ENCODE results near the gene OR6C6. TPM values are rescaled to one million over a fixed set of nuclear protein-coding genes. Genes with fewer than 3 reads are reported as not detected.
"Not testable (repeated sequence)": the region's sequence is repeated elsewhere in the genome, so short reads cannot be mapped to it uniquely, and the experiment has no call there.

OR6C6 gene
- total RNA-seq = not detected

DNA sequence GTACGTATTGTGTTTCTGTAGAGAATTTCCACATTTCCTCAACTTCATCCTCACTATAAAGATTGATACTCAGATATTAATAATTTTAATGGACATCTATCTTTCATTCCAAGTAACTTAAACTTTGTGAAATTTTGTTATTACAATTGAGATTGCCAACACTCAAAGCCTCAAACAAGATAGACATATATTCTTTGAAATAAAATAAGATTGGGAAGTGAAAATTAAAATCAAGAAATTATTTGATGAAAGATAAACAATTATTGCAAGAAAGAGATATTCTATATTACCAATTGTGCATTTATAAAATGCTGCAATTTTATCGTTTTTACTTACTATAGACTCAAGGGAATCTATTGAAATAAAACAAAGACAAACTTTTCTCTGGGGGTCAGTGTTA, at the start of gene OR6C6:
OR6C6 (minus strand) TSS at position 101 of the 400 bp plus-strand sequence. CDS start 1,337 bp downstream, outside the sequence.
- no peak within 1 kb of the TSS for H3K4me3 ChIP-seq
- H3K9me3 ChIP-seq = no peaks in the 10 kb centered on the region
- TF ChIP-seq, protein P1, sequence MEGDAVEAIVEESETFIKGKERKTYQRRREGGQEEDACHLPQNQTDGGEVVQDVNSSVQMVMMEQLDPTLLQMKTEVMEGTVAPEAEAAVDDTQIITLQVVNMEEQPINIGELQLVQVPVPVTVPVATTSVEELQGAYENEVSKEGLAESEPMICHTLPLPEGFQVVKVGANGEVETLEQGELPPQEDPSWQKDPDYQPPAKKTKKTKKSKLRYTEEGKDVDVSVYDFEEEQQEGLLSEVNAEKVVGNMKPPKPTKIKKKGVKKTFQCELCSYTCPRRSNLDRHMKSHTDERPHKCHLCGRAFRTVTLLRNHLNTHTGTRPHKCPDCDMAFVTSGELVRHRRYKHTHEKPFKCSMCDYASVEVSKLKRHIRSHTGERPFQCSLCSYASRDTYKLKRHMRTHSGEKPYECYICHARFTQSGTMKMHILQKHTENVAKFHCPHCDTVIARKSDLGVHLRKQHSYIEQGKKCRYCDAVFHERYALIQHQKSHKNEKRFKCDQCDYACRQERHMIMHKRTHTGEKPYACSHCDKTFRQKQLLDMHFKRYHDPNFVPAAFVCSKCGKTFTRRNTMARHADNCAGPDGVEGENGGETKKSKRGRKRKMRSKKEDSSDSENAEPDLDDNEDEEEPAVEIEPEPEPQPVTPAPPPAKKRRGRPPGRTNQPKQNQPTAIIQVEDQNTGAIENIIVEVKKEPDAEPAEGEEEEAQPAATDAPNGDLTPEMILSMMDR (IDR thresholded peaks at IDR 0.05) = no peak
- TF ChIP-seq POLR2A (IDR thresholded peaks at IDR 0.05; ENCODE audit: low read depth) (no peak), EP300 (IDR thresholded peaks at IDR 0.05) (no peak), POLR2AphosphoS5 (IDR thresholded peaks at IDR 0.05) (no peak)
- H3K27me3 ChIP-seq = no peaks in the 10 kb centered on the region
- no peak within 1 kb of the TSS for H3K27ac ChIP-seq (replicated peaks in 1 of 4)
- WGBS = 76% methylated on average over 2 of the region's 2 CpGs
- no peaks in the 10 kb centered on the region for H3K36me3 ChIP-seq
- H3K4me1 ChIP-seq = no peaks in the 10 kb centered on the region
- DNase-seq (ENCODE audit: extremely low spot score) = no peak
- intact Hi-C loops (cut with DNase I) = no loop called here

DNA sequence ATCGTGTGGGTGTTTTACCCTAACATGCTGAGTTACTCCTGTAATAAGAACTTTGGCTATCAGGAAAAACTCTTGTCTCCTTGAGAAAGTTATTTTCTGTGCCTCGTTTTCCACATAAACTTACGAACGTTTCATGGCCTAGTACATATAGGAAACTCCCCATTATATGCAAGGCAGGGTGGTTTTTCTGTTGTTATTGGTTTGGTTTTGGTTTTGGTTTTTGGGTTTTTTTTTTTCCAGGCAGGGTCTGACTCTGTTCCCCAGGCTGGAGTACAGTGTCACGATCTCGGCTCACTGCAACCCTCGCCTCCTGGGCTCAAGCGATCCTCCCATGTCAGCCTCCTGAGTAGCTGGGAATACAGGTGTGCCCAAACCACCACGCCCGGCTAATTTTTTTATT, 39.6 kb upstream of the OR6C6 start:
- intact Hi-C loops (cut with DNase I) = no loop called here
- no peaks in the 10 kb centered on the region for H3K9me3 ChIP-seq
- H3K4me1 ChIP-seq = no peaks in the 10 kb centered on the region
- no peaks in the 10 kb centered on the region for H3K27me3 ChIP-seq
- WGBS = 82% methylated on average over 10 of the region's 10 CpGs
- DNase-seq (ENCODE audit: extremely low spot score) = no peak
- no peak overlapping the region for H3K4me3 ChIP-seq
- TF ChIP-seq EP300 (IDR thresholded peaks at IDR 0.05) = no peak
- TF ChIP-seq, protein P1 (IDR thresholded peaks at IDR 0.05) = no peak
- no peak for TF ChIP-seq POLR2A (IDR thresholded peaks at IDR 0.05; ENCODE audit: low read depth)
- TF ChIP-seq POLR2AphosphoS5 (IDR thresholded peaks at IDR 0.05) = no peak
- no peaks in the 10 kb centered on the region for H3K36me3 ChIP-seq
- no peak overlapping the region for H3K27ac ChIP-seq (replicated peaks in 1 of 4)

DNA sequence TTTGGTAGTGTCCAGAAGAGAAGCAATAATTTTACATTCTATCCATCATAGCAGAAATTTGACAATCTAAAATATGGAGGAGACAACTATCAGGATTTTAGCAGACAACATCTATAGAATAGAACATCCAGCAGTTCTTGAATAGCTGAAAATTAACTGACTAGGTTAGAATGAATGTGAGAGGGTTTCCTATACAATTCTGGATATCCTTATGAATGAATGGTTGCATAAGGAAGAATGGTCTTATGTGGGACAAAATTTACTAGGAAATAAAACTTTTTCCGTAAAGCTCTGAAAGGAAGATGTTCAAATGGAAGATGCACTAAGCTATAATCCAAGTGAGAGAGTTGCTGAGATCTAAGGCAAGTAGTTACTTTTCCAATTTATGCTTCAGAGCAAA, 34.1 kb upstream of the OR6C6 start, which contains the start of gene OR6C3:
OR6C3 (plus strand) TSS at position 301 of the 400 bp plus-strand sequence. CDS start 955 bp downstream, outside the sequence.
- DNase-seq (ENCODE audit: extremely low spot score) = no peak
- TF ChIP-seq EP300 (IDR thresholded peaks at IDR 0.05) = no peak
- TF ChIP-seq POLR2A (IDR thresholded peaks at IDR 0.05; ENCODE audit: low read depth) = no peak
- no peak for TF ChIP-seq POLR2AphosphoS5 (IDR thresholded peaks at IDR 0.05)
- no peaks in the 10 kb centered on the region for H3K4me1 ChIP-seq
- intact Hi-C loops (cut with DNase I) = no loop called here
- H3K4me3 ChIP-seq = no peak within 1 kb of the TSS
- no peaks in the 10 kb centered on the region for H3K27me3 ChIP-seq
- no peaks in the 10 kb centered on the region for H3K36me3 ChIP-seq
- no peak within 1 kb of the TSS for H3K27ac ChIP-seq (replicated peaks in 1 of 4)
- WGBS = 89% methylated on average over 1 of the region's 1 CpG
- H3K9me3 ChIP-seq = no peaks in the 10 kb centered on the region

DNA sequence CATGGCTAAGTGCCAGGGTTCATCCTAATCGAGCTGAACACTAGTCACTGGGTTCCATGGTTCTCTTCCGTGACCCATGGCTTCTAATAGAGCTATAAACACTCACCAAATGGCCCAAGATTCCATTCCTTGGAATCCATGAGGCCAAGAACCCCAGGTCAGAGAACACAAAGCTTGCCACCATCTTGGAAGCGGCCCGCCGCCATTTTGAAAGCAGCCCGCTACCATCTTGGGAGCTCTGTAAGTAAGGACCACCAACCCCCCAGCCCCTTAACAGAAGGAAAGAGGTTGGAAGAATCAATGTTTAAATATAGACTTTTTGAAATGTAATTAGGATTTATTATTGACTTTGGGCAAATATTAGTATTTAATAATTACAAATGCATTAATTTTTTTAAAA, 29.4 kb upstream of the OR6C6 start:
- intact Hi-C loops (cut with DNase I); H3K4me1 ChIP-seq: not testable (repeated sequence)

DNA sequence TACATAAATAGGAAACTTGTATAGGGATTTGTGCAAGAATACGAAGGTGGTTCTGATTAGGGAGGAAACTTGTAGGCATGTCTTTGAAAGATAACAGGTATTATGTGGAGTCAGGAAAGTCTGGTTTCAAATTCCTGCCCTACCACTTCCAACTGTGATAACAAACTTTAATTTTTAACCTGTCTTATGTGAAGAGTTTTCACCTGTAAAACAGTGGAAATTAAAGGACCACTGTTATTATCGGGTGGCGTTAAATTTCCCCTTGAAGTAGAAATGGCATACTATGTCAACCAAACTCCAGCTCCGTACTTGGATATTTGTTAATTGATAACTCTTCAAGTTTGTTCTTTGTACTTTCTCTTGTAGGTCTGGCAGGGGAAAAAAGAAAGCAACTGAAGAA, 23.8 kb upstream of the OR6C6 start:
- H3K36me3 ChIP-seq = no peaks in the 10 kb centered on the region
- no peak for TF ChIP-seq POLR2A (IDR thresholded peaks at IDR 0.05; ENCODE audit: low read depth)
- TF ChIP-seq POLR2AphosphoS5 (IDR thresholded peaks at IDR 0.05) = no peak
- no peak for TF ChIP-seq EP300 (IDR thresholded peaks at IDR 0.05)
- TF ChIP-seq, protein P1 (IDR thresholded peaks at IDR 0.05) = no peak
- no peak overlapping the region for H3K4me3 ChIP-seq
- no peak overlapping the region for H3K27ac ChIP-seq (replicated peaks in 1 of 4)
- WGBS = 69% methylated on average over 4 of the region's 4 CpGs
- DNase-seq (ENCODE audit: extremely low spot score) = no peak
- intact Hi-C loops (cut with DNase I) = no loop called here
- H3K9me3 ChIP-seq = no peaks in the 10 kb centered on the region
- H3K27me3 ChIP-seq = no peaks in the 10 kb centered on the region
- H3K4me1 ChIP-seq = no peaks in the 10 kb centered on the region

More for the DNA sequence above, 29.4 kb upstream of the OR6C6 start:
- not testable (repeated sequence) for H3K27me3 ChIP-seq; H3K9me3 ChIP-seq; H3K4me3 ChIP-seq; H3K36me3 ChIP-seq; DNase-seq (ENCODE audit: extremely low spot score); H3K27ac ChIP-seq (replicated peaks in 1 of 4)
- WGBS = 89% methylated on average over 6 of the region's 6 CpGs

DNA sequence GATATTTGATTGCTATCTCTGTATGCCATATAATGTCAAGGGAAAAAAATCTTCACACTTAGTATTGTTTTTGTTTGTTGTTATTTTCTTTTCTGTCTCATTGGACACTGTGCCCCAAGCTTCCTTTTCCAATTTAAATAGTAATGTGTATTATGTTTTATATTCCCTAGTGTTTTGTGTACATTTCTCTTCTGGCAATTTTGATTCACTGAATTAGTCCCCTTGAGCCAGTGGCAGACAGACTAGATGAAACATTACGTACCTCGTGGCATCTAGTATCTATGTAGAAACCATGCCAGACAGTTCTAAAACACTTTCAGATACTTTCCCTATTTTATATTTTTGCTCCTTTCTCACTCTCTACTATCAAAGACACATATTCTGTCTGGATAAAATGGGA, 17.7 kb upstream of the OR6C6 start, which contains the start of gene OR6C1:
OR6C1 (plus strand) TSS at position 301 of the 400 bp plus-strand sequence. CDS start 6,257 bp downstream, outside the sequence.
- no peaks in the 10 kb centered on the region for H3K9me3 ChIP-seq
- no peak within 1 kb of the TSS for H3K27ac ChIP-seq (replicated peaks in 1 of 4)
- DNase-seq (ENCODE audit: extremely low spot score) = no peak
- TF ChIP-seq EP300 (IDR thresholded peaks at IDR 0.05) = no peak
- TF ChIP-seq POLR2A (IDR thresholded peaks at IDR 0.05; ENCODE audit: low read depth) = no peak
- TF ChIP-seq, protein P1 (IDR thresholded peaks at IDR 0.05) = no peak
- no peak for TF ChIP-seq POLR2AphosphoS5 (IDR thresholded peaks at IDR 0.05)
- H3K4me3 ChIP-seq = no peak within 1 kb of the TSS
- WGBS = 84% methylated on average over 2 of the region's 2 CpGs
- intact Hi-C loops (cut with DNase I) = no loop called here
- no peaks in the 10 kb centered on the region for H3K36me3 ChIP-seq
- no peaks in the 10 kb centered on the region for H3K4me1 ChIP-seq
- H3K27me3 ChIP-seq = no peaks in the 10 kb centered on the region
